HepG2 (cell line): ENCODE measurements around the gene ELP2. TPM values are rescaled to one million over a fixed set of nuclear protein-coding genes. Genes with fewer than 3 reads are reported as not detected.

Experiments used
- BHLHE40 ChIP-seq: IDR thresholded peaks from 2 replicates; pipeline ENCODE4 v1.6.1; 2011; ENCODE audit warnings: low read length, improper control_type of control experiment
- CREB1 ChIP-seq, 2 experiments: fragments of 450-650 bp in 1 of 2; IDR thresholded peaks; 2 replicates each; pipeline ENCODE4 v1.6.1; 2016 to 2017; ENCODE audit warnings: control low read depth in 1 of 2, mild to moderate bottlenecking in 1 of 2, missing compliant biosample characterization in 1 of 2, missing genetic modification characterization in 1 of 2
- DR1 ChIP-seq: sonication (generic); formaldehyde crosslinking; IDR thresholded peaks from 2 replicates; pipeline ENCODE4 v1.8.0; 2021; ENCODE audit warnings: mild to moderate bottlenecking, missing genetic modification reagents, inconsistent platforms
- KDM2A ChIP-seq: sonication (generic); formaldehyde crosslinking; IDR thresholded peaks from 2 replicates; pipeline ENCODE4 v1.4.0; 2020; ENCODE audit warnings: low read depth, missing genetic modification reagents, borderline replicate concordance
- LRRFIP1 ChIP-seq: sonication (generic); formaldehyde crosslinking; conservative IDR thresholded peaks from 2 replicates; pipeline ENCODE4 v1.4.0; 2020; ENCODE audit warnings: missing genetic modification reagents
- MED13 ChIP-seq: sonication (generic); formaldehyde crosslinking; IDR thresholded peaks from 2 replicates; pipeline ENCODE4 v1.5.0; 2020; ENCODE audit warnings: missing genetic modification reagents
- MIER2 ChIP-seq: IDR thresholded peaks from 2 replicates; pipeline ENCODE4 v1.6.1; 2016; ENCODE audit warnings: missing biosample characterization, missing genetic modification reagents
- MTF2 ChIP-seq: sonication (generic); formaldehyde crosslinking; IDR thresholded peaks from 2 replicates; pipeline ENCODE4 v1.5.0; 2020; ENCODE audit warnings: missing genetic modification reagents, borderline replicate concordance
- SCMH1 ChIP-seq: sonication (generic); formaldehyde crosslinking; IDR thresholded peaks from 2 replicates; pipeline ENCODE4 v1.9.0; 2021; ENCODE audit warnings: missing genetic modification reagents, mild to moderate bottlenecking, borderline replicate concordance
- TARDBP ChIP-seq: sonication (generic); formaldehyde crosslinking; IDR thresholded peaks from 2 replicates; pipeline ENCODE4 v1.8.0; 2022; ENCODE audit warnings: mild to moderate bottlenecking, missing genetic modification reagents
- TMF1 ChIP-seq: sonication (generic); formaldehyde crosslinking; IDR thresholded peaks from 2 replicates; pipeline ENCODE4 v1.8.1; 2022; ENCODE audit warnings: low read depth, missing genetic modification reagents
- ZBTB3 ChIP-seq: sonication (generic); formaldehyde crosslinking; IDR thresholded peaks from 2 replicates; pipeline ENCODE4 v1.4.0; 2020; ENCODE audit warnings: low read depth, mild to moderate bottlenecking, moderate library complexity, missing genetic modification reagents, borderline replicate concordance
- ZKSCAN8 ChIP-seq: IDR thresholded peaks from 2 replicates; pipeline ENCODE4 v1.6.1; 2016; ENCODE audit warnings: borderline replicate concordance, missing genetic modification reagents, missing compliant biosample characterization
- ZNF121 ChIP-seq: sonication (generic); formaldehyde crosslinking; IDR thresholded peaks from 2 replicates; pipeline ENCODE4 v1.5.0; 2020; ENCODE audit warnings: mild to moderate bottlenecking, missing genetic modification reagents
- ZNF142 ChIP-seq: sonication (generic); formaldehyde crosslinking; IDR thresholded peaks from 2 replicates; pipeline ENCODE4 v1.4.0; 2020; ENCODE audit warnings: missing genetic modification reagents
- ZNF17 ChIP-seq: sonication (generic); formaldehyde crosslinking; IDR thresholded peaks from 2 replicates; pipeline ENCODE4 v1.5.0; 2020; ENCODE audit warnings: mild to moderate bottlenecking, missing genetic modification reagents
- ZNF263 ChIP-seq: sonication (generic); formaldehyde crosslinking; IDR thresholded peaks from 2 replicates; pipeline ENCODE4 v1.4.0; 2020; ENCODE audit warnings: missing genetic modification reagents
- ZNF337 ChIP-seq: sonication (generic); formaldehyde crosslinking; IDR thresholded peaks from 2 replicates; pipeline ENCODE4 v1.5.1; 2020; ENCODE audit warnings: missing genetic modification reagents, low read depth, mild to moderate bottlenecking, borderline replicate concordance
- ZNF367 ChIP-seq: sonication (generic); formaldehyde crosslinking; IDR thresholded peaks from 2 replicates; pipeline ENCODE4 v1.4.0; 2020; ENCODE audit warnings: missing genetic modification reagents, borderline replicate concordance
- ZNF44 ChIP-seq: sonication (generic); formaldehyde crosslinking; IDR thresholded peaks from 2 replicates; pipeline ENCODE4 v1.5.1; 2020; ENCODE audit warnings: mild to moderate bottlenecking, missing genetic modification reagents
- ZNF530 ChIP-seq: sonication (generic); formaldehyde crosslinking; IDR thresholded peaks from 2 replicates; pipeline ENCODE4 v1.5.0; 2020; ENCODE audit warnings: low read depth, mild to moderate bottlenecking, missing genetic modification reagents
- ZNF557 ChIP-seq: sonication (generic); formaldehyde crosslinking; IDR thresholded peaks from 2 replicates; pipeline ENCODE4 v1.4.0; 2020; ENCODE audit warnings: missing genetic modification reagents
- ZNF761 ChIP-seq: sonication (generic); formaldehyde crosslinking; conservative IDR thresholded peaks from 2 replicates; pipeline ENCODE4 v1.4.0; 2020; ENCODE audit warnings: mild to moderate bottlenecking, missing genetic modification reagents
- polyA plus RNA-seq, 8 experiments: library from polyadenylated mRNA; depleted of rRNA in 3 of 8; stranded (reverse) in 7 of 8; unstranded in 1 of 8; fragments of >200 nt; fragmentation: Illumina TruSeq in 4 of 8; extraction: Trizol in 4 of 8; gene quantifications; 2 replicates each; pipeline versions ENCODE4 v1.2.1 to v1.2.3, GENCODE V29; 2011 to 2016; ENCODE audit warnings: low read depth in 4 of 8, missing spikeins in 1 of 8, mixed read lengths in 1 of 8; ENCODE audit not compliant: insufficient read depth in 1 of 8
- total RNA-seq, 5 experiments: library from RNA; depleted of rRNA; stranded (reverse); fragments of >200 nt; fragmentation: Illumina TruSeq; extraction: Trizol; gene quantifications; 2 replicates each; pipeline ENCODE4 v1.2.3, GENCODE V29; 2016; ENCODE audit warnings: low read depth in 1 of 5

ELP2 gene
- total and polyA plus RNA-seq, 2 of the 13 experiments (the other 11 are each of a cell fraction or from before 2014, with no cell fraction given), result 98.7 to 100 TPM

GRCh38 chr18:36187193-36187825, 57.6 kb downstream of the ELP2 start, which contains the start of gene MOCOS (continued):
- 0 out of 2 replicates have a peak, but pooled peaks have one; percentile 43 for TF ChIP-seq ZNF761 (CRISPR knock-in tag)
- TF ChIP-seq KDM2A (CRISPR knock-in tag), result no peak; the same call in 1 of the 2 replicates
- no peak for TF ChIP-seq ZNF44 (CRISPR knock-in tag)
- TF ChIP-seq ZBTB3 (CRISPR knock-in tag), result no peak
- TF ChIP-seq TARDBP, result no peak
- no peak; the same call in 1 of the 2 replicates for TF ChIP-seq ZNF121 (CRISPR knock-in tag)
- no peak for TF ChIP-seq LRRFIP1 (CRISPR knock-in tag)
- TF ChIP-seq ZNF142 (CRISPR knock-in tag), result peak; percentile 91
- no peak for TF ChIP-seq MIER2 (CRISPR knock-in tag)
- TF ChIP-seq ZNF337 (CRISPR knock-in tag), result no peak
- TF ChIP-seq DR1, result peak; percentile 64; the same call in 1 of the 2 replicates
- TF ChIP-seq ZNF367, result no peak; the same call in 1 of the 2 replicates
- TF ChIP-seq SCMH1, result no peak
- TF ChIP-seq ZKSCAN8 (CRISPR knock-in tag), result no peak
- TF ChIP-seq BHLHE40, result no peak
- TF ChIP-seq CREB1 (IDR thresholded peaks at IDR 0.05), result no peak
- TF ChIP-seq CREB1 (CRISPR knock-in tag; IDR thresholded peaks at IDR 0.05), result no peak
- TF ChIP-seq ZNF263 (CRISPR knock-in tag), result no peak
- no peak for TF ChIP-seq ZNF530 (CRISPR knock-in tag)
- no peak for TF ChIP-seq MTF2
- TF ChIP-seq ZNF17 (CRISPR knock-in tag), result no peak
- TF ChIP-seq TMF1, result no peak
- no peak for TF ChIP-seq ZNF557 (CRISPR knock-in tag)
- TF ChIP-seq MED13, result no peak; the same call in 1 of the 2 replicates
